H1 (cell line): ENCODE data around the gene GNLY. TPM values are rescaled to one million over a fixed set of nuclear protein-coding genes. Genes with fewer than 3 reads are reported as not detected.

Experiments
- CHD7 ChIP-seq: fragments of 300-600 bp; sonication (generic); IDR thresholded peaks from 2 replicates; pipeline ENCODE4 v1.7.1; 2012; ENCODE audit warnings: low read length, moderate library complexity, mild to moderate bottlenecking, inconsistent platforms; ENCODE audit not compliant: insufficient replicate concordance
- polyA plus RNA-seq, 7 experiments: library from polyadenylated mRNA; depleted of rRNA in 3 of 7; stranded (reverse) in 5 of 7; unstranded in 2 of 7; fragments of >200 nt in 5 of 7; fragments of 200-250 nt in 2 of 7; gene quantifications; 1 replicate in 5 of 7; 2 replicates in 1 of 7; 4 replicates in 1 of 7; pipeline versions ENCODE4 v1.2.1 to v1.2.3, GENCODE V29; 2011 to 2013; ENCODE audit warnings: missing spikeins in 2 of 7, mixed read lengths in 2 of 7
- total RNA-seq: library from RNA; stranded (reverse); fragmentation: NEBNext Ultra II Directional; extraction: Animal tissue kit (Norgen Biotek cat#: 25700); gene quantifications from 2 replicates; pipeline ENCODE4 v1.2.1, GENCODE V29; 2021

GNLY gene
- total and polyA plus RNA-seq, 2 of the 8 experiments (the other 6 are each of a cell fraction or from before 2014, with no cell fraction given): 0.03 TPM; not detected in 1

- TF ChIP-seq CHD7: no peak
Observed at GRCh38 chr2:85662899-85663593, 31.1 kb upstream of the GNLY start (continued).
